GM11168 (cell line): ENCODE results near the gene GOLT1A.

Source experiments
- in situ Hi-C: fragments of 300-500 bp; cut with MboI; formaldehyde crosslinking; loops from one replicate; pipeline ENCODE4 v1.12.0; 2022; ENCODE audit warnings: low sequenced_read_pairs; ENCODE audit not compliant: unreplicated experiment

GOLT1A gene, protein sequence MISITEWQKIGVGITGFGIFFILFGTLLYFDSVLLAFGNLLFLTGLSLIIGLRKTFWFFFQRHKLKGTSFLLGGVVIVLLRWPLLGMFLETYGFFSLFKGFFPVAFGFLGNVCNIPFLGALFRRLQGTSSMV

DNA sequence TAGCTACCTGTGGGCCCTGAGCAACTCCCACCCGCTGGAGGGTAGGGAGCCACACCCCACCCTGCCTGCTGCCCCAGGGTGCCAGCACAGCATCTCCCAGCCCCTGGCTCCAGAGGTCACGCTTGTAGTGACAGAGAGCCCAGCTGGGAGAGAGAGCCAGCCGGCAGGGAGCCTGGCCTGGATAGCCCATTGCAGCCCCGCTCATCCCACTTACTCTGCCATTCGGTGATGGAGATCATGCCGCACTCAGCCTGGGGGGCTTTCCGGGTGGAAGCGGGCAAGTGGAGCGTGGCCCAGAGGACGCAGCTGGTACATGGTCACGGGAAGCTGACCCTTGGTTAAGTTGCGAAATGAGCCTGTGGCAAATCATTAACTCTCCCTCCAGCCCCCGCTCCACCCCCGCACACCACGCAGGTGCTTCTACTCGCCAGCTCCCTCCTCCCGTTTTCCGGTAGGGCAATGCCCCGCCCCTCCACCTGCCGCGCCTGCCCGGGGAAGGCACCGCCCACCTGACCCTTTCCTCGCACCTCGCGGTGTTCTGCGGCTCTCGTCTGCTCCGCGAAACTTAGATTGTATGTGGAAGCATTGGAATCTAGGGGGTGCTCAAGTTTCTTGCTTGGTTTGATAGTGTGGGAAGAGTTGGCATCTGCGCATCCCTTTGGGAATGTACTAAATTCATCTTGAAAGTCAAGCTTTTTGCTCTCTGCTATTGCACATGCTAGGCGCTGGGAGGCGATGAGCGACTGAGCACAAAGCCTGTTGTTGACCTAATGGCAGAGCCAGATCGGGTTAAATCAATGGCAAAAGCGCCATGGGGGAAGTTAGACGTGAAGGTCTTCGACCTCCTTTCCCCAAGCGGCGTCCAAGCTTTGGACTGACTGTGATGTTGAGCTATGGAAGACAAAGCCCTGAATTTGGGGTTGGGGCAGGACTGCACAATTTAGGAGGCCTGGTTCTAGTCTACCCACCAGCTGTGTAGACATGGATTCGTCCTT is at the start of gene GOLT1A:
TSS of gene GOLT1A (minus strand) at position 321 of the 995 bp plus-strand sequence. CDS start at position 239, 82 bp downstream.
- in situ Hi-C loops, result no loop called here

DNA sequence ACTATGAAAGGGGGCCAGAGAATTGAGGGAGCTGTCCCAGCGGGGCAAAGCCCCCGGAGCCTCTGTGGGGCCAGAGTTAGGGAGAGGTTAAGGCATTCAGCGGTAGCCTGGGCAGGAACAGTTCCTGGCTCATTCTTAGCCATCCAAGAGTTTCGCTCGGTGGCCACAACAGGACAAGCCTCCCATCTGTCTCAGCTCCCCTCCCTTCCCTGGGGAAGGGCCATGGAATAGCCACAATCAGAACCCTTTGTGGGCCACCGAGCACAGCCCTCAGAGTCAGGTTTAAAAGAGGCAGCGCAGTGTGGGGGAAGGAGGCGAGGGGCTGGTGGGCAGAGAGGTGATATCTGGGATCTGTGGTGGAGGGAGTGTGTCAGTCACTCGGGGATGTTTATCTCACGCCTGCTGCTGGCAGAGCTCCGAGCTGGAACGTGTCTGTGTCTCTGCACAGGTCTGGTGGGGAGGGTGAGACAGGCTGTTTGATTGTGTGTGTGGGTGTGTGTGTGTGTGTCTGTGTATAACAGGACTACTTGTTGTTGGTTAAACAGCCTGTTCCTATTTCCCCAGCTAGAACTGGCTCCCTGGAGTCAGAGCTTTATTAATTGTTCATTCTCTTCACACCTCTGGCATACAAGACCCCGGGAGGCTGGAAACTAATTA is 49.6 kb upstream of the GOLT1A start:
- in situ Hi-C loops, result no loop called here

DNA sequence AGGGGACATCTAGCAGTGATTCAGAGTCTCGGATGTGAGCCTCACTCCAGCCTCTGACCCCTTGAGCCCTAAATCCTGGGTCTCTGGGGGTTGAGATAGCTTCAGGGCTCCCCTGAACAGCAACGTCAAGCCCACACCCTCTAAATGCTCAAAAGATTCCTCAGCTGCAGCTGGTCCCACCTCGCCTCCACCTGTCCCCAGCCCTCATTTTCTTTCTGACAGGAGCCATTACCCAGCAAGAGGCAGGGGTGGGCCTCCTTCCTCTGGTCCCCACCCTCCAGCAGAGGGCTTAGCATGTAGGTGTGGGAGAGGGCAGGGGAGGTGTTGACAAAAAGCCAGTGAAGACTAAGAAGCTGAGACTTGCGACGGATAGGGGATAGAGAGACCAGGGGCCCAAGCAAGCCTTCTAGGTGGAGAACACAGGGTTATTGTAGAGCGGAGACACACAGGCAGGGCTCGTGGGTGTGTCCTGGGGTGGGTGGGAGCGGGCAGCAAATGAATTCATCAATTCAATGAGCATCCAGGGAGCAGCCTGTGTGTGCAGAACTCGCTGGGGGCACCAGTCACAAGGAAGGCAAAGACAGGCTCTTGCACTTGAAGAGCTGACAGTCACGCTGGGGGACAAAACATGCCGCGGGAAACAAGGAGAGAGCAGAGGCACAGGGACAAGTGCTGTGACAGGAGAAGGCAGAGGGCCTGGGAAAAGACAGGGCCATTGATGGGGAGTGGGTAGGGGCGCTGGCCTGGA is 48.9 kb upstream of the GOLT1A start:
- in situ Hi-C loops, result no loop called here

DNA sequence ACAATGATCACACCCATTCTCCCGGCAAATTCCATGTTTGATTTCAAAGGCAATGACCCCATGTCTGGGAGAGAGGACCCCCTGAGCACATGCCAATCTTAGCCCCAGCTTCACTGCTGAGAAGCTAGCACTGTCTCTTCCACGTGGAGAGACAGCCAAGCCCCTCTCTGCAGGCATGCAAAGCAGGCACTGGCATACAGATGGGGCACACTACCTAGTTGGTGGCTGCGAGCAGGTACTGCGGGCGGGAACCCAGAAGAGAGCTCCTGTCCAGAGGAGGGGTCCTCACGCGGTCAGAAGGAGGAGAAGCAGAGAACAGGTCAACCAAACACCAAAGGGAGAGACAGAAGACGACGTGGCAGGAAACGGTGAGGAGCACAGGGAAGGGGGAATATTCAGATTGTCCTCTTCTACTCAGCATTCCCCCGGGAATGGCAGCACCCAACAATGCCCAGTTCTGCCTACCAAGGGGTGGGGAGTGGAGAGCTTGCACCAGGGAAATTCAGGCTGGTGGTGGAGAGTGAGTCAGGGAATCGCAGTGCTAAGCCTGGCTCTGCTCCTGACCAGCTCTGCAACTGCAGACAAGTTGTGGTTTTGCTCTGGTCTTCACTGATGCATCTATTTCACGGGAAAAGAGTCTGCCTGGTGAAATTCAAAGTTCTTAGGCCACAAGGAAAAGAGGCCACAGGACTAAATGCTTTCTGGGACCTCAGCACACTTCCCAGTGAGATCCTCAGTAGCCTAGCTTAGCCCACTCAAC is 48.1 kb upstream of the GOLT1A start:
- in situ Hi-C loops, result no loop called here

DNA sequence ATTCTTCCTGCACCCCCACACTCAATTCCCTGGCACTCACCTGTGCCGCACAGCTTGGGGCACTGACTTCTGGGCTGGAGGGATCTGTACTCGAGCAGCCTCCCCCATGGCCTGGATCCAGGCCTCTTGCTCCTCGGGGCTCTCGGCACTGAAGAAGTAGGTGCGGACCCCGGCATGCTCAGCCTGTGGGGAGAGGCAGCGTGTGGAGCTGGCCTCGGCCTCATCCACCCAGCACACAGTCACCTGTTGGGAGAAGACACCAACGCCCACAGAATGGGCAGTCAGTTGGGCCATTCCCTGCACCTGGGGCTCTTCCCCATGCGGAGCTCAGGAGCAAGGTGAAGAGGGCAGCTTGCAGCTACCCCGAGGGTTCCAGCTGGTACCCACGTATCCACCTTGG is 47.5 kb upstream of the GOLT1A start:
- in situ Hi-C loops, result no loop called here

DNA sequence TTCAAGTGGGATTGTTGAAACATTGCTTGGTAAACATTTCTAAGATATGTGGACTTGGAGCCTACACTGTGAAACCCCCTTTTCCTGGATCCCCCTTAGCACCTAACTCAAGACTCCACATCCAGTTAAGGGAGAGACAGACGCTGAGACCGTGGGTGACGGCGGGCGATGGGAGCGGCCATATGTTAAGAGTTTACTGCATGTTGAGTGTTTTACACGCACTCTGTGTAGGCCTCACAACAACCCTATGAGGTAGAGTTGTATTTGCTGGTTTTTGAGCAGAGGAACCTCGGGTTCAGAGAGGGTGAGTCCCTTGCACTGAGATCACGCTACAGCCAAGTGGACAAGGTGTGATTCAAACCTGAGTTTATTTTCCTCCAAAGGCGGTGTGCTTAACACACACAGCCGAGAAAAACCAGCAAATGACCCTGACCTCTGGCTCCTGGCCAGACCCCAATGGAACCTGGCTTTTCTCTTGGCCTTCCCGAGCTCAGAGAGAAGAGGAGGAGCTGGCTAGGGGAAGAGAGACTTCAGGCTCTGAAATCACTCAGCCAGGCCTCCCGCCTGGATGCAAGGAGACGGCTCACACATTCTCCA is 46.9 kb upstream of the GOLT1A start:
- in situ Hi-C loops, result no loop called here

DNA sequence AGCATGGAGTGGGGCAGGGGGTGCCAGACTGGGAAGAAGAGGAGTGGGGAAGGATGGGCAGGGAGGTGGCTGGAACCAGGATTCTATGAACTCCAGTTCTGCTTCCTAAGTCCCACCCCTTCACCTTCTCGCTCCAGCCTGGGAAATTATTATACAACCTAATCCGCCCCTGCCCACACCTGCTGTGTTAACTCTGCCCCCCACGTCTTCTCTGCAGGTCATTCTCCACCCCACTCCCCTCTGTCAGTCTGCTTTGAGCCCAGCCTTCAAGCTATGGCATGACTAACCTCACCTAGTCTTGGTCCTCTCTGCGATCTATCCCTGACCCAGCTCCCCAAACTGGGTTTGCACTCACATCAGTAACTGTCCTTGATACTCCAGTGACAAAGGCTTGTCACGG is 46.0 kb upstream of the GOLT1A start:
- in situ Hi-C loops, result no loop called here

DNA sequence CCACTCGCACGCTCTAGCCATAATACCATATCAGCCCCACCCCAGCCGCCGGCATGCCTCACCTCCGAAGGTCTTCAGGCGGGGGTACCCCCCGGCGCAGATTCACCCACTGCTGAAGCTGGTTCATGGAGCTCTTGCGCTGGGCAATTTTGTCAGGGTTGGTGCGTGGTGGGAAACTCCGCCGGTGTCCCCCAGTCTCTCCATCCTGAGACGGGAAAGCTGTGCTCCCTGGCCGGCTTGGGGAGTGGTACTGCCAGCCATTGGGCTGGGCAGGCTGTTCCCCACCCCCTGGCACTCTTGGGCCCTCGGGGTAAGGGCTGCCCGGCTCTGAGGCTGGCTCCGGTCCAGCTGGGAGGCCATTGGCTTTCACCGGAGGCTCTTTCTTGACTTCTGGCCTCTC is 45.4 kb upstream of the GOLT1A start:
- in situ Hi-C loops, result no loop called here

DNA sequence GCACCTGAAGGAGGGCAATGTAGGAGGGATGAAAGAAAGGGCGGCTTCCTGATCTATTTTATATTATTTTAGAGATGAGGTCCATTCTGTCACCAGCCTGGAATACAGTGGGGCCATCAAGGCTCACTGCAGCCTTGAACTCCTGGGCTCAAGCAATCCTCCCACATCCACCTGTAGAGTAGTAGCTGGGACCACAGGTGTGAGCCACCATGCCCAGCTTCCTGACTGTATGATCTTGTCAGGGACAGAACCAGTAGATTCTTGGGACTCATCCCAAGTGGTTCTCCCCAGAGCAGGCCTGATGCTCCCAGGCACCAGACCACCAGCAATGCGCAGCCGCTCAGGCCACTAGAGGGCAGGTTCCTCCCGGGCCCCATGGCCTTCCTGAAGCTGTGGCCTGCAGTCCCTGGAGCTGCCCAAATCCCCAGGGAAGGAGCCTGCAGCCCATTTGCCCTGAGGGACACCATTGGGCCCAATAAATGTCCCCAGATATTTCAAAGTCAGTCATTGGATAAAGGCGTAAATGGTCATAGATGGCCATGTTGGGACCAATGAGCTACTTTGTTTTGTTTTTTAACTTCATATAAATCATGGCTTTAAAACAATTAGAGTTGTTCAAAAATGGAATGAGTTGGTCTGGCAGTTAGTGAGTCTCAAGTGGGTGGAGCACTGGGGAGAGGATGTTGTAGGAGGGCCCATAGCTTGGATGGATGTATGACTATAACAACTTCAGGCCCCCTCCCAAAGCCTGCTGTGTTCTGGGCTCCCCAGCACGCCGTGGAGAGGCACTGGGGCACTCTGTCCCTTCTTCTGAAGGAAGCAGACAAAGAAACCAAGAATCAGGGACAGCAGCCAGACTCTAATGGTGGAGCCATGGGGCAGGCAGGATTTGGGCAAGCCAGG is 44.7 kb upstream of the GOLT1A start:
- in situ Hi-C loops, result no loop called here

DNA sequence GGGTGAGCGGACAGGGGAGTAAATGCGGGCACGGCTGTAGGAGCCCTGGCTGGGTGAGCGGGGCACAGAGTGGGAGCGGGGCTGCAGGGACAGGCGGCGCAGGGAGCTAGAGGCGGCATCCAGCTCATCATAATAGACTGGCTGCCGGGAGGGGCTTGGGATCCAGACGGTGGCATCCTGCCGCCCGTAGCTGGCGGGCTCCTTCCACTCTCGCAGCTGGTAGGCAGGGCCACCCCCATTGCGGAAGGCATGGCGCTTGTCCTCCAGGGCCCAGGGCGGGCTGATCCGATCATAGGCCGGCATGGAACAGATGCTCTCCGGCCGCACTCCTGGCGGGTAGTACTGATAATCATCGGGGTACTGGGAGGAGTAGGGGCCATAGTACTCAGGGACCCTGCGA is 43.7 kb upstream of the GOLT1A start:
- in situ Hi-C loops, result no loop called here

DNA sequence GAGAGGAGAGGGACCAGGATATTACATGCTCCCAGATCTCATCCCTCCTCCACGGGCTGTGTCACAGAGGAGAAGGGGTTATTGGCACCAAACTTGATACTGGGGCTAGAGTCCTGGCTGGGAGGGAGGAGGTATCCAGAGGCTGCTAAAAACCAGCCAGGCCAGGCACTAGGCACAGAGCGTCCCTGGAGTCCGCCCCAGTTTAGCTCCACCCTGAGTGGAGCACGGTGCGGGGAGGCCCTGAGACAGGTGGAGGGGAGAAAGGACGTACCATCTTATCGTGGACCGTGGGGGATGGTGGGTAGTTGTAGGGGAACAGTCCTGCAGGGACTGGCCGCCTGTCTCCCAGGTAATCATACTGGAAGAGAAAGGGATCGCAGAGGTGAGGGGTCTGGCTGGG is 42.7 kb upstream of the GOLT1A start:
- in situ Hi-C loops, result no loop called here

DNA sequence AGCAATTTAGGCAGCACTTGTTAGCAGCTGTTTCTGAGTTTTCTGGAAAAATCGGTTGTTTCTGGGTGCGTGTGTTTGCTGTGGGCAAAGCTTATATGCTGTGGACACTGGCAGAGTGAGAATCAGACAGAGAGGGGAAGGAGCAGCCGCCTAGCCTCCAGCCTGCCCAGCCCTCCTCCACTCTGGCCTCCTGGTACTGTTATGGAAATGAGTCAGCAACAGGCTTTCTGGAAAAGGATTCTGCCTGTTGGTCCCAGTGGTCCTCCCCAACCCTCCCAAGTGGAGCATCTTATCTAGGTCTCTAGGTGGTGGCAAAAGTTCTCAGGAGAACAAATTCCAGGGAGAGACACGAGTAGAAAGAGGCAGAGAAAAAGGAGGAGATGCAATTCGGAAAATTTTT is 42.2 kb upstream of the GOLT1A start:
- in situ Hi-C loops, result no loop called here

DNA sequence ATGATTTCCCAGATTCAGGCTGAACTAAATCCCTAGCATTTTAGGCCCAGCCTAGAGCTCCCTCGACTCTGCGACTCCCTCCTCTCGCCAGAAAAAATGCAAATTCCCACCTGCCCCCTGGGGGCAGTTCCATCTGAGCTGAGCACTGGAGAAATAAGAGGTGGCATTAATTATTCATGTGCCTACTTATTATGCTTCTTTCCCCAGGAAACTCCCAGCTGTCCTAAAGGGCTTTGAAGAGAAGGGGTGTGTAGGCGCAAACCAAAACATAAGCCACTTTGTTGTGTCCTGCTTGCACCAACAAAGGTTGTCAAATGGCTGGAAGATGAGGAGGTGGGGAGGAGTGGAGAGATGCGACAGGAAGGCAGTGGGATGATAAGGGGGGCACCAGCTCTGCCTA is 41.4 kb upstream of the GOLT1A start:
- in situ Hi-C loops, result no loop called here

DNA sequence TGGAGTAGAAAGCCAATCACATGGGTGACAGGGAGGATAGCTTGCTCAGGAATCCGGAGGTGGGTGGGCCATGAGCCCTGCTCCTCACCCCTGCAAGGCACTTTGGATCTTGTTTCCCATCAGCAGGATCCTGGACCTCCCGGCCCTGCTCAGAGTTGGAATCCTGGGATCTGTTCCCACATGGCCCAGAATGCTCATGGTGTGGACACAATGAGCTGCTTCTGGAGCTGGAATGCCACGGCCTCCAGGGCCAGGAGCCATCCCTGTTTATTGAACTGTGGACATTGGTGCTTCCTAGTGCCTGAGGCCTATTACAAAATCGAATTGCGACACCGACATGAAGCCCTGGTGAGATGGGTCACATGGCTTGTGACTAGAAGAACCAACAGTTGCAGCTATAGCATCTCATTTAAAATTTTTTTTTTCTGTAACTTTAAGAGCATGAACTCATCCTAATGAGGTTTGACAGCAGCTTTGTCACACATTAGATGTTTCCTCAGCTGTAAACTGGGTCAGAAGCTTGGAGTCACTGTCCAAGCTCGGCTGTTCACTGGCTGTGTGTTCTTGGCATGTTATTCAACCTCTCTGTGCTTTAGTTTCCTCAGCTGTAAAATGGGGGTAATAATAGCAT is 40.4 kb upstream of the GOLT1A start:
- in situ Hi-C loops, result no loop called here

DNA sequence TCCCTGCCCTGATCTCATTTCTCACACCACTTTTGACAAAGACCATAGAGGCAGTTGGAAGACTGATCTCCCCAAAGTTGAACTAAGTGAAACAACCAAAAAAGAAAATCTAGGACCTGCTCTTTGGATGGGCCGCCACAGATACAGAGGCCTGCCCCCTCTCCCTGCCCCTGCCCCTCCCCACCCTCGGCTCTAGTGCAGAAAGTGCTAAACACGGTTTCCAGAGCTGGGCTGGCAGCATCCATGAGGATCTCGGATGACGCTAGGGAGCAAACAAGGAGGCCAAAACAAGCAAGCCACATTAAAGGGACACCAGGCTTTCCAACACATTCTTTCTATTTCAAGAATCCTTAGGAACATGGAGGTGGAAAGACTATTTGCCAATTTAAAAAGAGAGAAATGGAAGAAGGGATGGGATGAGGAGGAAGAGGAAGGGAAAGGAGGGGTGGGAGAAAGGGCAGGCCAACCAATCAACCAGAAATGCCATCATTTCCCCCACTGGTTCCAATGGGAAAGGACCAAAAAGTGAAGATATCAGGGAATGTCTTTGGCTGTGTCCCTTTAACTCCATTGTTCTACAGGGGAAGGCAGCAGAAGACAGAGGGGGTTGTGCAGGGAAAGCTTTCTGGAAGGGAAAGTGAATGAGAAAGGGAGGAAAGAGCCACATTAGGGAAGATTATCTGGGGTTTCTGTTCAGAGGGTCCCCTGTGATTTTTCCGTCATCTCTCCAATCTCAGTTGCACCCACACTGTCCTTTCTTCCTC is 38.3 kb upstream of the GOLT1A start:
- in situ Hi-C loops, result no loop called here

DNA sequence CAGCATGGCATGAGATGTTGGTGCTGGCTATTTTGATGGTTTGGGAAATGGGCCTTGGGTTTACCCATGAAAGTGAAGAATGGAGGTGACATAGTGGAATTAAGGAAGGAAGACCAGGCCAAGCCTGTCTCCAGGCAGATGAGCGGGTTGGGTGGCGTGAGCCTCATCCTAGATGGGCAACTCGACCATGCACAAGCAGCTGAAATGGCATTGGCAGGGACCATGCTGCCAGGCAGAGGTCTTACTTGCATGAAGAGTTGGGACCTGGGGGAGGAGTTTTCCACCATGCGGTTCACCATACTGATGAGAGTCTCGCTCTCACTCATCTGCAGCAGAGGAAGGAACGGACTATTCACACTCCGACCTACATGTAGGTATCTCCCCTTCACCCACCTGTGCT is 37.5 kb upstream of the GOLT1A start:
- in situ Hi-C loops, result no loop called here

DNA sequence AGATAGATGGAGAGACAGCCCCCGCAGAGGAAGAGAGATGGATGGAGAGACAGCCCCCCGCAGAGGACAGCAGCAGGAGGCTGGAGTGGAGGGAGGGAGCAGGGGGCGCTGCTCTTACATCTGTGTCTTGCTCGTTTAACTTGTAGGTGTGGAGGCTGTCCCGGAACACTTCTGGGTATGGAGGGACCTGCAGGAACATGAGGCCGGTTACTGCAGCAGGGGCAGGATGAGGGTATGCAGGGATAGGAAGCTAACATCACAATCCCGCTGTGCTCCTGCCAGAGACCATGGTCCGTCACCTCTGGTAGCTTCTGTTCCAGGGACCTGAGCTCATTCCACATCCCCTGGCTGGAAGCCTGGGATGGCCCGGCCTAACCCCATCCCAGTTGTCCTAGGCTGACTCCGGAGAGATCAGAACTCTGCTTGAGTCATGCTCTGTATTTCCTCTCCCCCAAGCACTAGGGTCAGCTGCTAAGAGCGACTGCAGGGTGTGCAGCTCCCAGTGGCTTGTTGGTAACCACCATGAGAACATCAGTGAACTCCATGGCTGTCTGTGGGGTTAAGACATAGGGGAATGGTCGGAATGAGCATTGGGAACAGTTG is 36.7 kb upstream of the GOLT1A start:
- in situ Hi-C loops, result no loop called here
